HG03460 (cell line): ENCODE measurements around the gene ENTR1.
"Not testable (repeated sequence)": the region's sequence is repeated elsewhere in the genome, so short reads cannot be mapped to it uniquely, and the experiment has no call there.

Source experiments
- ATAC-seq: cut with Tn5 transposase; IDR thresholded peaks from one replicate; pipeline ENCODE4 v1.9.1; 2021; ENCODE audit not compliant: unreplicated experiment

Gene ENTR1

DNA sequence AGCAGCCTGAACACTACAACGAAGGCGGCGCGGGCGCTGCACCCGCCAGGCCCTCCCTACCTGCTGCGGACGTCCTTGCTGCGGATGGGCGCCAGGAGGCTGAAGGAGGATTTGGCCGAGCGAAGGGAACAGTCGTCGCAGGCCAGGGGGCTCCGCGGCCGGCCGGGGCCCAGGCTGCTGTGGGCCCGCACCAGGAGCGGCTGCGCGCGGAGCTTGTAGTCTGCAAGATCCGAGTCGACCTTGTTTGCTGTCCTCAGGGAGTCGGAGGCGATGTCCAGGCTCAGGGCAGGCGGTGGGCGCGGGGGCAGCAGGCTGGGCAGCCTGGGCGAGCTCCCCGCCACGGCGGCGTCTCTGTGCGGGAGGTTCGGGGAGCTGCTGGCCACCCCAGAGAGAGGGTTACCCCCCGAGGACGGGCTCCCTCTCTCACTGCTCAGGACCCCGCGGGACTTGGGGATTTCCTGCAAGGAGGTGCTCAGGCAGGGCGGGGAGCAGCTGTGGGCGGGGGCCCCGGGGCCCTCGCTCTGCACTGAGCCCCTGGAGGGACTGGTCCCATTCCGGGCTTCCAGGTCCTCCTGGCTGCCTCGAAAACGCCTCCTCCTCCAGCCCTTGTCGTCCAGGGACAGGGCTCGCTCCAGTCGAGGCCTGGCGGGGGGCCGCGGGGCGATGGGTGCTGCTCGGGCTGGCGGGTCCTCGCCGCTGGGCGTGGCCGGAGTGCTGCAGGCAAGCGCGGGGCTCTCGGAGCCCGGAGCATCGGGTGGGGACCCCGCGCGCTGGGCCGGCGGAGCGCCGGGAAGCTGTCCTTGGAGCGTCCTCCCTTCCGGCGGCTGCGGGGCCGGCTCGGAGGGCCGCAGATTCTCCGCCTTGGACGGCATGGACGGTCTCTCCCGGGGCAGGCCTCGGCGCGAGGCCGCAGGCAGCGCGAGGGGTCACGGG lies 28.4 kb upstream of the ENTR1 start:
- ATAC-seq, result peak; percentile 42

GRCh38 chr9:136437839-136438547 lies 27.6 kb upstream of the ENTR1 start:
- no peak for ATAC-seq

- no peak for ATAC-seq
Measured at GRCh38 chr9:136437430-136437829, 27.0 kb upstream of the ENTR1 start.

GRCh38 chr9:136436055-136436634 lies 25.7 kb upstream of the ENTR1 start:
- no peak for ATAC-seq

DNA sequence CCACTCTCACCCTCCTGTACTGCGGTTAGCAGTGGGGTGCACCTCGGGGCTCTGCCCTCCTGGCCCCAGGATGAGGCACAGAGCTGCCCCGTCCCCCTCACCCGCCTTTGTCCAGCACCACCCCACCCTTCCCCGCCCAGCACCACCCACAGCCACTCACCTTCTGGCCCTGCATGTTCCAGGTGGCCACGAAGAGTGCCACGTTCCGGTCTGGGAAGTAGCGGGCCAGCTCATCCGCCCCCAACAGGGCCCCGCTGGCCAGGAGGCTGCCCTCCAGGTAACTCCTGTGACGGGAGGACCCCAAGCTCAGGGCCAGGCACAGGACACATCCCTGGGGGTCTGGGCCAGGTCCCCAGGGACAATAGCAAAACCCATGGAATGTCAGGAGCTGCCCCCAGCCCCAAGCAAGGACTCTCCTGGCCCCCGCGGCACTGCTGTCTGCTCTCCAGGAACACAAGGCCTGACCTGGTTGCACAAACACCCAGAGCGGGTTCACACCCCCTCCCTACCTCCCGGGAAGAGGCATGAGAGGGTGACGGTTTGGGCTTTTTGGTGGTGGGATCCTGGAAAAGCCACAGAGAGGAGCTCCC lies 24.3 kb upstream of the ENTR1 start:
- ATAC-seq, result no peak

DNA sequence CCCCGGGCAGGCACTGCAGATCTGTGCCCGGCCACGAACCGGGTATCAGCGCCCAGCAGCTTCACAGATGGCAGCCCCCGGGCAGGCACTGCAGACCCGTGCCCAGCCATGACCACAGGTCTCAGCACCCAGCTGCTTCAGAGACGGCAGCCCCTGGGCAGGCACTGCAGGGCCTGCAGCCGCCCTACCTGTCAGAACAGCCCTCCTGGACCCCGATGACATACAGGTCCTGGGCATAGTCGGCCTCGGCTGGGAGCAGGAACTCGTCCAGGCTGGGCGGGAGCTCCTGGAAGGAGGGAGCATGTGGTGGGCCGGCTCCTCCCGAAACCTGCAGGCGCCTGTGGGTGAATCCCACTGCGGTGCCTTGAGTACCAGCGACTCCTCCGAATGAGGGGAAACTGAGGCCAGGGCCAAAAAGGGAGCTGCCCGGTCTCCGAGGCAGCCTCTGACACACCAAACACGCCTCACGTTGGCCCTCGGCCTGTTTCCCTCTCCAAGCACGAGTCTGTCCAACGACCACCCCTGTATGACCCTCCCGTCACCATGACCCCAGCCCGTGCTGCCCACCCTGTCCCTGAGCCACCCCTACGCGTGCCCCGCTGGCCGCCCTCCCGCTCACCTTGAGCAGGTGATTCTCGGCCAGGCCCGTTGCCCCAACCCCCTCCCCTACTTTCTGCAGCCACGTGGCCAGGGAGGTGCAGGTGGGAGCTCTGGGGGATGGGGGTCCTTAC lies 23.6 kb upstream of the ENTR1 start:
- no peak for ATAC-seq

DNA sequence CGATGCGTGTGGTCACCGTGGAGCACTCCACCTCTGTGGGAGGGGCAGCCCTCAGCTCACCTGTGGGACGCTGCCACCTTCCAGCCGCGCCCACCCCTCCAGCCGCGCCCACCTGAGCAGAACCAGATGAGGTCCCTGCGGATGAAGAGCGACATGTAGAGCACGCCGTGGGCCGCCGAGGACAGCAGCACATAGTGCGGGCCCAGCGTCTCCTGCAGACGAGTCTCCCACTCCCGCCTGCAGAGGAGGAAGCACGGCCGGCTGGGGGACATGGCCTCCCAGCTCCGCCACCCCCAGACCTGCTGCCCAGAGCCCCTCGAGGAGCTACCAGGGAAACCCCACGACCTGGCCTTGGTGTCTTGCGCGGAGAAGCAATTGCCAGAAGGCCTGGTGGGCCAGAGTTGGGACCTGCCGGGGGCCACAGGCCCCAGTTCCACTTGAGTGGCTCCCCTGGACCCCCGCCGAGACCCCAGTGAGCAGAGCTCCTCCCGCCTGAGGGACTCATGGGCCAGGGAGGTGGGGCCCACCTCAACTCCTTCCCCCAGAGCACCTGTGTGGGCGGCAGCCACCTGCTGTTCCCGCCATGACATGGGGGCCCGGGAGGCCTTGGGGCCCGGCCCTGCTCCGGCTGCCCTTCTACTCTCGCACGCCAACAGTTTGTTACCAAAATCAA lies 22.8 kb upstream of the ENTR1 start:
- ATAC-seq, result no peak

DNA sequence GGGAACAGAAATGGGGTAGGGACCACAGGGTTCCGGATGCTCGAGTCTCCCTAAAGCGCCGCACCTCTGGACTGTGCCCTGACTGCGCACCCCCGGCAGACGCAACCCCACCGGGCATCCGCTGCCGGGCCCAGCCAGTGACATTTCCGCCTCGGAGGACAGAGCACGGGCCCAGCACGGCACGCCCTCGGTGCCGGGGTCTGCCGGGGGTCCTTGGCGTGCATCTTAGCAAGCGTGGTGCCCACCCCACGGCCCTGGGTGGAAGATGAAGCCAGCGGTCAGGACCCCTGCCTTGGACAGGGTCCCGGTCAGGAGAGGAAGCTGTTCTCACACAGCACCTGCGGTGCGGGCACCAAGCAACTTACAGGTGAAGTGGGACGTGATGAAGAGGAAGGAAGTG lies 22.2 kb upstream of the ENTR1 start:
- ATAC-seq, result no peak

DNA sequence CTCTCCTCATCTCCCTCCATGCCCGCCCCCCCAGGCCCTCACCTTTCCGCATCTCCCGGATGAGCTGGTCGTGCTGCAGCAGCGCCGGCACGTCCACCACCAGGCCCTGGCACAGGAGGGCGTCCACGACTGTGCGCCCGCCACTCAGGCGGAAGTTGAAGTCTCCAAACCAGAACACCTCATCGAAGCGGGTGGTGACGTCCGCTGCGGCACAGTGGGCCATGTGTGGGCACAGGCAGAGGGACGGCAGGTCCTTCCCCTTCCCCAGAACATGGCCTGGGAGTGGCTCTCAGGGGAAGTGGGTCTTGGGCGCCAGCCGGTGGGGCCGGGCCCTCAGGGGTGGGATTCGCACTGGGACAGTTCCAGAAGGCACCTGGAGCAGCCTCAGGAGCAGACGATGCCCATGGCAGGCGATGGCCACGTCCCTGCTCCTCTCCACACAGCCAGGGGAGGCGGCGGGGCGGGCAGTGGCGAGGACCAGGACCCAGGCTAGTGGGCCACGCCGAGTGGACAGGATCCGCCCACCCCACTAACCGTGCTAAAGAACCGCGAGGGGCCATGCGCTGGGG lies 21.5 kb upstream of the ENTR1 start:
- ATAC-seq, result no peak

DNA sequence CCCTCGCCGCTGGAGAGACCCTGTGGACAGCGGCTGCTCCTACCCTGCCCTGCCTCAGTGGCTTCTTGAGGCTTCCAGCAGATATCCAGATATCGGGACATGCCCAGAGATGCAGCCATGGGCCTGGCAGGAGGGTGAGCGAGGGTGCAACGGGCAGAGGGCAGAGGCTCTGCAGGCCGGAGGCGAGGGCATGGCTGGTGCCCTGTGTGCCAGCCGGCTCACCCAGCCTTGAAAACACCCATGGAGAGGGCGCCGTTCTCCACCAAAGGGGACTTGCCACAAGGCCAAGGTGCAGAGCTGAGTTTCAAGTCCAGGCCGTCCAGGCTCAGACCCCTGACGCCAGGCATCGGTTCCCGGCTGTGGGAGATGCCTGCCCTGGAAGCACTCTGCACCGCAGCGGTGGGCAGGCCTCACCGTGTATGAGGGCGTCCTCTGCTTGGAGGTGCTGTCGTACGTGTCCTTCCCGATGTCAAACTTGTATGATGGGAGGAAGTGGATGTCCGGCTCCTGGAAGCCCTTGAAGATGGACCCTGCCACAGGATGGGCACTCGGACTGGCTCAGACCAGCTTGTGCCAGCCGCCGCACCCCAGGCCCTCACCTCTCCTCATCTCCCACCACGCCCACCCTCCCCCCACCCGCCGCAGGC lies 20.3 kb upstream of the ENTR1 start:
- ATAC-seq, result no peak

DNA sequence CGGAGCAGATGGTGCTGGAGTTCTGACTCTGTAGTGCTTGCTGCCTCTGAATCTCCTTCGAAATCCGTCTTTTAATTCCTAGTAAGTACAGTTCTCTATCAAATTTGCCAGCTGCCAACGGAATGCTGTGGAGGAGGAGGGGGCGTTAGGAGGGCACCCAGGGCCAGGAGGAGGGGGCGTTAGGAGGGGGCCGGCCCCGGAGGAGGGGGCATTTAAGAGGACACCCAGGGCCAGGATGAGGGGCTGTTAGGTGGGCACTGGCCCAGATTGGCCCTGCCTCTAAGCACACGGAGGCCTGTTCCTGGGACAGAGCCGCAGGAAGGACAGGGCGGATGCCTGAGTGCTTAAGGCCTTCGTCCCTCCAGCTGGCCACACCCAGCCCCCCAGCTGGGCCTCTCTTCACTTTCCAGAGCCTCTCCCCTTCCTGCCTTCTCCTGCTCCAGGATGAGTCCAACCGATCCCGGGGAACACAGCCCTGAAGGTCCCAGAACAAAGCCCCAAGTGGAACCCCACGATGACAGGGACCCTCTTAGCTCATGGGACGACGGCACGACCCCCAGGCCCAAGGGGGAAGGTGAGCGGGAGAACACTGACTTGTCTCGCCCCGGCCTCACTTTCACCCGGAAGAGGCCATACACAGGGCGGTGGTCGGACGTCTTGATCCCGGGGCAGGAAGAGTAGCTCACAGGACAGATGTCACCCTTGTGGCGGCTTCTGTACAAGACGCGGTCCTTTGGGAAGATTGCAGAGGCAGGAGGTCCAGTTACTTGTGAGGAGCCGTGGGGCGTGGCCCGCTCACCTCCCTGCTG lies 19.5 kb upstream of the ENTR1 start:
- no peak for ATAC-seq

- no peak for ATAC-seq
Measured at GRCh38 chr9:136429075-136429628, 18.7 kb upstream of the ENTR1 start.

- no peak for ATAC-seq
Measured at GRCh38 chr9:136426787-136427186, 16.4 kb upstream of the ENTR1 start.

DNA sequence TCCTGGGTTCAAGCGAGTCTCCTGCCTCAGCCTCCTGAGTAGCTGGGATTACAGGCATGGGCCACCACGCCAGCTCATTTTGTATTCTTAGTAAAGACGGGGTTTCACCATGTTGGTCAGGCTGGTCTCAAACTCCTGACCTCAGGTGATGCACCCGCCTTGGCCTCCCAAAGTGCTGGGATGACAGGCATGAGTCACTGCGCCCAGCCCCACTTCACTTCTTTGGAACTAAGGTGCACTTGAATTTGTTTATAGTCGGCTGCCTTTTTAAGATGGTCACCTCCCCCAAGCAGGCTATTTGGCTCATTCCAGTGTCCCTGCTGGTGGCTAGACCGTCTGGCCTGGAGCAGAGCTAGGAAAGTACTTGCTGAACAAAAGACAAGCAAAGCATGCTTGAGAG lies 15.0 kb upstream of the ENTR1 start:
- ATAC-seq, result not testable (repeated sequence)

DNA sequence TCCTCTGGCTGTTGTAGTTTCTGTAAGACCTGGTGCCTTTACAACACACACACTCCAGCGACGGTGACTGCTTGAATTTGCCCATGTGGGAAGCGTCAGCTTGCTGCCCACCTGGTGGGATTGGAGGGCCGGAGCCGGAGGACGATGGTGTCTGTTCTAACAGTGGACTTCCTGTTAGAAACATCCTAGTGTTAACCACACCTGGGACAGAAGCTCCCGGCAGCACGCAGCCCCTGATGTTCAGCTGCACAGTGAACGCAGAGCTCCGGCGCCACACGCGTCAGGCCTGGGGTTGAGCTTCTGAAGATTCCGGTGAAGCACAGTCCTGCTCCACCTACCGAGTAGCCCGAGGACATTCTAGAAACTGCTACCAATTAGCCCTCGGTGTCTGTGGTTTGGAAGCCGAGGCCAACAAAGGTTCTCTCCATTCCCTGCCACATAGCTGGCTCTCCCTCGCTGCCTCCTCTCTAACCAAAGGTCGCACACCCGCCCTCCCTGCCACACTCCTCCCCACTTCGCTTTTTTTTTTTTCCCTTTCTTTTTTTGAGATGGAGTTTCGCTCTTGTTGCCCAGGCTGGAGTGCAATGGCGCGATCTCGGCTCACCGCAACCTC lies 14.4 kb upstream of the ENTR1 start:
- no peak for ATAC-seq

DNA sequence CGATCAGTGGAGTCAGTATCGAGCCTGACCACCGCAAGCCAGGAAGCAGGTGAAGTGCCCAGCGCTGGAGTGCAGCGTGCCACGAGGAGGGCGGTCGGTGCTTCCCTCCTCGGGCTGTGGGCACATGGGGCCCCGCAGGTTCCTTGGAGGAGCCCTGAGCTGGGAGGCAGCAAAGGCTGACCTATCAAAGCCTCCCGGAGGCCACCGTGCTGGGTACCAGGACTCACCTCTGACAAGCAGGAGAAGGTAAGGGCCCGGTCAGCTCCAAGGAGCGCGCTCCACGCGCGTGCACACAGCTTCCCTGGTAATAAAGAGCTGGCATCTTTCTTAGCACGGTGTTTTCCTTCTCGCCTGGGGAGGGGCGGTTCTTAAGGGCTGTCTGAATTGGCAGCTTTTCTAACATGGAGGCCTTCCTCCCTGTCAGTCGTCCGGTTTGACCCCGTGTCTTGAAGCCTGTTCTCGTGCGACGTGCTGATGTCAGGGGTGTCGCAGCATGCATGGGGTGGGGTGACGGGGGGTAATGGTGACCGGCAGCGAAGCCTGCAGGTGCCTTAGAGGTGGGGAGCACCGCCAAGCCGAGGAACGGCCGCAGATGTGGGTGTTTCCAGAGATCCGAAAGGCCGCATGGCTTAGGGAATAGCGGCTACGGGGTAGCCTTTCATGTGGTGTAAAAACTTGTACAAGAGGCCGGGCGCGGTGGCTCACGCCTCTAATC lies 13.2 kb upstream of the ENTR1 start:
- ATAC-seq, result no peak

DNA sequence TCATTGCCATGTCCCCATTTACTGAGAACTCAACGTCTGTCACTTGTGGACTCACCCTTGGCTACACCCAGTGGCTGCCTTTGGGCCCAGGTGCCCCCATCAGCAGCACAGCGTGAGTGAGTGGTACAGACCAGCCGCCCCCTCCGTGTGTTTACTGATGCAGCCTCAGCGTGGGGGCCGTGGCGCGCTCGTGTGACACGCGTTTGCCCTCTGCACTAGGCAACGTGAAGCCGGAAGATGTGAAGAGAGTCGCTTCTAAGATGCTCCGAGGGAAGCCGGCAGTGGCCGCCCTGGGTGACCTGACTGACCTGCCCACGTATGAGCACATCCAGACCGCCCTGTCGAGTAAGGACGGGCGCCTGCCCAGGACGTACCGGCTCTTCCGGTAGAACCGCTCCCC lies 12.5 kb upstream of the ENTR1 start:
- no peak for ATAC-seq
